Measurements from ENCODE around the gene MGAM2.

DNA sequence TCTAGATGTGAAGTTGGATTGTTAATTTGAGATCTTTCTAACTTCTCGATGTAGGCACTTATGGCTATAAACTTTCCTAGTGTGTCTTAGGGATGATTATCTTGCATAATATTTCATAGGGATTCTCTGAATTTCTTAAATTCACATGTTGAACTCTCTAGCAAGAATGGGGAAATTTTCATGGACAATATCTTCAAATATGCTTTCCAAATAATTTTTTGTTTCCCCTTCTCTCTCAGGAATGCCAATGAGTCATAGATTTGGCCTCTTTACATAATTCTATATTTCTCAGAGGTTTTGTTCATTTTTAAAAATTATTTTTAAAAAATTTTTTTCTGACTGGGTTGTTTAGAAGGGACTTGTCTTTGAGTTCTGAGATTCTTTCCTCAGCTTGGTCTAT is 68.9 kb downstream of the MGAM2 start:
- no peak for TF ChIP-seq EZH2 (IDR thresholded peaks at IDR 0.05; ENCODE audit: borderline replicate concordance, insufficient read depth, low read depth, low read length, poor library complexity, severe bottlenecking)
- TF ChIP-seq, protein P1, sequence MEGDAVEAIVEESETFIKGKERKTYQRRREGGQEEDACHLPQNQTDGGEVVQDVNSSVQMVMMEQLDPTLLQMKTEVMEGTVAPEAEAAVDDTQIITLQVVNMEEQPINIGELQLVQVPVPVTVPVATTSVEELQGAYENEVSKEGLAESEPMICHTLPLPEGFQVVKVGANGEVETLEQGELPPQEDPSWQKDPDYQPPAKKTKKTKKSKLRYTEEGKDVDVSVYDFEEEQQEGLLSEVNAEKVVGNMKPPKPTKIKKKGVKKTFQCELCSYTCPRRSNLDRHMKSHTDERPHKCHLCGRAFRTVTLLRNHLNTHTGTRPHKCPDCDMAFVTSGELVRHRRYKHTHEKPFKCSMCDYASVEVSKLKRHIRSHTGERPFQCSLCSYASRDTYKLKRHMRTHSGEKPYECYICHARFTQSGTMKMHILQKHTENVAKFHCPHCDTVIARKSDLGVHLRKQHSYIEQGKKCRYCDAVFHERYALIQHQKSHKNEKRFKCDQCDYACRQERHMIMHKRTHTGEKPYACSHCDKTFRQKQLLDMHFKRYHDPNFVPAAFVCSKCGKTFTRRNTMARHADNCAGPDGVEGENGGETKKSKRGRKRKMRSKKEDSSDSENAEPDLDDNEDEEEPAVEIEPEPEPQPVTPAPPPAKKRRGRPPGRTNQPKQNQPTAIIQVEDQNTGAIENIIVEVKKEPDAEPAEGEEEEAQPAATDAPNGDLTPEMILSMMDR (IDR thresholded peaks at IDR 0.05): no peak
